GM19324 (cell line): ENCODE measurements around the gene PARN.
"Not testable (repeated sequence)": the region's sequence is repeated elsewhere in the genome, so short reads cannot be mapped to it uniquely, and the experiment has no call there.

Source experiments
- ATAC-seq: cut with Tn5 transposase; IDR thresholded peaks from one replicate; pipeline ENCODE4 v1.9.1; 2021; ENCODE audit warnings: mild to moderate bottlenecking, moderate library complexity; ENCODE audit not compliant: unreplicated experiment, low FRiP score

PARN gene

DNA sequence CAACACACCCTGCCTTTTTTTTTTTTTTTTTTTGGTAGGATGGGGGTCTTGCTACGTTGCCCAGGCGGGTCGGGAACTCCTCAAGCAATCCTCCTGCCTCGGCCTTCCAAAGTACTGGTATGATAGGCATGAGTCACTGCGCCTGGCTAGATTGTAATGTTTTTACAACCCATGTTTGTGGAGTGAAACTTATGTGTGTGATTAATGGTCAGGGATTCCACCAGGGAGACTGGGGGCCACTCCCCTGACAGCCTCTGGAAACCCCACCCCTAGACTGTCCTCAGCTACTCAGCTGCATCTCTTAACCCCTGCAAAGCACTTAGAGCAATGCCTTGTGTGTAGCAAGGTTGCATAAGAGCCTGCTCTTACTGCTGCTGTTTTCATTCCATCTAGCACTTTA lies 220.5 kb downstream of the PARN start:
- no peak for ATAC-seq

- no peak for ATAC-seq
These were observed 222.2 kb downstream of the PARN start for GRCh38 chr16:14407786-14408399.

GRCh38 chr16:14405611-14406537 lies 224.2 kb downstream of the PARN start:
- ATAC-seq, result peak; percentile 88

DNA sequence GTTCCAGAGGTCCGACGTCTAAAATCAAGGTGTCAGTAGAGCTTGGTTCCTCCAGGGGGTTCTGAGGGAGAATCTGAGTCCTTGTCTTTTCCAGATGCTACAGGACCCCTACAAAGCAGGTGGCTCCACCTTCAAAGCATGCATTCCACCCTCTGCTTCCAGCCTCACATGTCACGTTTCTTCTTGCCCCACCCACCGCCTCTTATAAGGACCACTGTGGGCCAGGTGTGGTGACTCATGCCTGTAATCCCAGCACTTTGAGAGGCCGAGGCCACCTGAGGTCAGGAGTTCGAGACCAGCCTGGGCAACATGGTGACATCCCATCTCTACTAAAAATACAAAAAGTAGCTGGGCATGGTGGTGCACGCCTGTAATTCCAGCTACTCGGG lies 227.1 kb downstream of the PARN start:
- ATAC-seq, result not testable (repeated sequence)

GRCh38 chr16:14402114-14403000 lies 227.7 kb downstream of the PARN start:
- not testable (repeated sequence) for ATAC-seq

- not testable (repeated sequence) for ATAC-seq
These were observed 228.4 kb downstream of the PARN start for GRCh38 chr16:14401711-14402061.

DNA sequence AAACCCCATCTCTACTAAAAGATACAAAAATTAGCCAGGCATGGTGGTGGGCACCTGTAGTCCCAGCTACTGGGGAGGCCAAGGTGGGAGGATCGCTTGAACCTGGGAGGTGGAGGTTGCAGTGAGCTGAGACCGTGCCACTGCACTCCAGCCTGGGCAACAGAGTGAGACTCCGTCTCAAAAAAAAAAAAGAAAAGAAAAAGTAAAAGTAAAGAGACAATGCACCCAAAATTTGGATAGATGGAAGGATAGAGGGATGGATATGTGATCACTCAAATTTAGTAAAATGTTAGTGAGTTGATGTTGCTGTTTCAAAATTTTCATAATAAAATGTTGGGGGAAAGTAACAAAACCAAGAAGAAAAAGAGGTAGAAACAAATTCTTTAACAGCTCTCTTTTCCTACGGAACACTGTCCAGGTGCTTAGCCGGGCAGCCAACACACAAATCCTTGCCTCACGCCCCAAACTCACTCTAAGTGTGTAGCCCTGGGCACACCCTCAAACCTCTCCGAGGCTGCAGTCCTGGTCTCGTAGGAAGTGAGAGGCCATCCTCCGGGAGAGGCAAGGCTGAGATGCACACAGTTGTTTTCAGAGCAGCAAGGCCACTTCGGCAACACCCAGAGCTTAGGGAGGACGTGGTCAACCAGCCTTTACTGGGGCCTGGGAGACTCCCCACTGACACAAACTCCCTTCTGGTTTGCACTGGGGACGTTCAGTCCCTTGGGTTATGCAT lies 228.9 kb downstream of the PARN start:
- ATAC-seq, result not testable (repeated sequence)

GRCh38 chr16:14400285-14400977 lies 229.6 kb downstream of the PARN start:
- no peak for ATAC-seq

DNA sequence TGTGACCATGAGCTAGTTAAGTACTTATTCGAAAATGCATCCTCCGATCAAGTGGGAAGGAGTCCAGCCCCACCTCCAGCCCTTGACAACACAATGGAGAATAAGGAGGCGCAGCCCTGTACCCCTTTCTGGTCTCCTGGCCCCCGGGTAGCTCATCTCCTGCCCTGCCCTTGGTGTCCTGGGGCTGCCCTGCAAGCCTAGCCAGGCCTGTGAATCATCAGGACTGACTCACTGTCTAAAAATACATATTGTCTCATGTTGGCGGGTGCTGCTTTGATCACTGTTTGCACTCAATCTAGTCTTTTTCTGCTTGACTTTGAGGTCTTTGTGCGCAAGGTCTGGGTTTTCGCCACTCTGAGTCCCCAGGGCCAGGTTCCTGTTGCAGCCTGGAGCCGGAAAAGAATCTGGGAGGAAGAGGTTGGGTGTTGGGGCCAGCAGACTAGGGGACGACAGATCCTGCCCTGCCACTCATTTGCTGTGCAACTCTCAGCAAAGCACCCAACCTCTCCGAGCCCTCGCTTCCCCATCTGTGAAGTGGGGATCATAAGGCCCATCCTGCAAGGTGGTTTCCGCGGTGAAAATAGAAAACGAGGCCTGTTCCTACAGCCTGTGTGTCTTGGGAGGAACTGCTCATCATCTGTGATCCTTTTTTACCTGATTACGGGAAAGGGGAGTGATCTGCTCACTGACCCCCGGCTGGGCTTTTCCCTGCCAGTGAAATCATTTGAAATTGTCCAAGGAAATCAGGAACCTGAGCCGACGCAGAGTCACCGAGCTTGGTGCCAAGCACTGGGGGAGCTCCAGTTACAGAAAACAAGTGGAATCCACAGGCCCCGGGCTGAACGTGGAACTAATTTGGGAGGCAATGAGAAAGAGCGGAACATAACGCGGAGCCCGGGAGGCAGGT lies 230.4 kb downstream of the PARN start:
- ATAC-seq, result no peak

GRCh38 chr16:14398014-14398717 lies 231.9 kb downstream of the PARN start:
- no peak for ATAC-seq

DNA sequence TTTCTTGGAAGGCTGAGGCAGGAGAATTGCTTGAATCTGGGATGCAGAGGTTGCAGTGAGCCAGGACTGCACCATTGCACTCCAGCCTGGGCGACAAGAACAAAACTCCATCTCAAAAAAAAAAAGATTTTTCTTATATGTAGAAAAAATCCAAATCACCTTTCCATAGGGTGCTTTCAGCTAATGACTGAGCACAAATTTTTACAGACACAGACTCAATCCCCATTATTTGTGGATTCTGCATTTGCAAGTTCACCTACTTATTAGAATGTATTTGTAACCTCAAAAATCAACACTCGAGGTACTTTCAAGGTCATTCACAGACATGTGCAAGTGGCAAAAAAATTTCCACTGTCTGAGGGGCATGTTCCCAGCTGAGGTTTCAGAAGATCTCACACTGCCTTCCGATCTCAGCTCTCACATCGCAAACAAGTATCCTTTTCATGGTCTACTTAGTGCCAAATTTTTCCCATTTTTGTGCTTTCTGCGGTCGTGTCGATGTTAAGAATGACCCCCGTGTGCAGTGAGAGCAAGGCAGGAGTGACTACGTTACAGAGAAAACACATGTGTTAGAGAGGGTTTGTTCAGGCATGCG lies 234.3 kb downstream of the PARN start:
- ATAC-seq, result not testable (repeated sequence)

DNA sequence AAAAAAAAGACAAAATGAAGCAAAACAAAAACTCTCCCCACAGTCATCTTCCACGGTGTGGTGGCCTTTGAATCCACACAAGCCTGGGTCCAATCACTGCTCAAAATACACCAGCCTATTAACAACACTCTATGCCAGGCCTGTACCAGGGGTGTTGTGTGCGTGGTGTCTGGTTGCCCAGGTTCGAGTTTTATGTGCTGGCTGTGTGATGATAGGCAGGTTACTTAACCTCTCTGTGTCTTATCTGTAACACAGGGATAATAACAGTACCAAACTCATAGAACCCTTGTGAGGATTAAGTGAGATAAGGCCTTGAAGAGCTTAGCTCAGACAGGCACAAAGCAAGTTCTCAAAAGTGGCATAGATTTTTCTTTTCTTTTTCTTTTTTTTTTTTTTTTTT lies 235.2 kb downstream of the PARN start:
- ATAC-seq, result no peak

DNA sequence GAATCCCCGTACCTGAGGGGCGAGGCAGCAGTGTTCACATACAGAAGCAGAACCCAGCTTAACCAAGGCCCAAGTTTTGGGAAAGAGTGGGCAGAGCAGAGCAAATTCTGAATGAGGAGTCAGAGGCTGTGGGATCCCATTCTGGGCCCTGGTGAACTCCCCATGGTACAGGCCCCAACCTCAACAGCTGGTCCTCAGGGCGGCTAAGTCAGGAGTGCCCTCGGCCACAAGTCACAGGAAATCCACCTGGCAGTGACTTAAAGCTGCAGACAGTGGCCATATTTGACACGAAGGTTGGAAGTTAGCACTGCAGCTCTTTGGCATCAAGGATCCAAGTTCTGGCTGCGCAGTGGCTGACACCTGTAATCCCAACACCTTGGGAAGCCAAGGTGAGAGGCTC lies 237.1 kb downstream of the PARN start:
- ATAC-seq, result no peak

GRCh38 chr16:14389359-14389758 lies 240.7 kb downstream of the PARN start:
- ATAC-seq, result no peak

DNA sequence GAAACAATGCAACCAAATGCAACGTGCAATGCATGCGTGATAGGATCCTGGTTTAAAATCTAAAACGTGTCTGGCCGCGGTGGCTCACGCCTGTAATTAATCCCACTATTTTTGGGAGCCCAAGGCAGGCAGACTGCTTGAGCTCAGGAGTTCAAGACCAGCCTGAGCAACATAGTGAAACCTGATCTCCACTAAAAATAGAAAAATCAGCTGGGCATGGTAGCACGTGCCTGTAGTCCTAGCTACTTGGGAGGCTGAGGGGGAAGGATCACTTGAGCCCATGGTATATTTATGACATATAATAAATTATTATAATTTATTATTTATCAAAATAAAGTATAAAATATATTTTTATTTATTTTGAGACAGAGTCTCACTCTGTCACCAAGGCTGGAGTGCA lies 241.8 kb downstream of the PARN start:
- ATAC-seq, result no peak

GRCh38 chr16:14386115-14386514 lies 243.9 kb downstream of the PARN start:
- no peak for ATAC-seq
